Right lobe of liver (tissue), 6 donors: ENCODE data around the gene CDH12. TPM values are rescaled to one million over a fixed set of nuclear protein-coding genes. Genes with fewer than 3 reads are reported as not detected.

ENCODE experiments used
- ATAC-seq, 4 donors: fragments of 200-7000 bp; cut with Tn5 transposase; one replicate each; pipeline ENCODE4 v1.9.1; 2020; ENCODE audit warnings: mild to moderate bottlenecking in 4 of 4, moderate library complexity in 4 of 4
- DNase-seq, 3 donors: peaks; one replicate each; pipeline ENCODE4 v3.0.0-alpha.2; 2020
- H3K27ac ChIP-seq, 3 donors: fragments of 200-600 bp; one replicate each; pipeline ENCODE4 v1.8.0; 2022
- H3K27me3 ChIP-seq, 2 donors: fragments of 200-600 bp; one replicate each; pipeline ENCODE4 v1.8.0; 2022
- H3K36me3 ChIP-seq, 4 donors: fragments of 200-600 bp; sonication (generic) in 1 of 4; one replicate each; pipeline versions ENCODE4 v1.5.1 to v1.8.0; 2017 to 2022; ENCODE audit warnings: control low read depth in 1 of 4
- H3K4me1 ChIP-seq, 4 donors: fragments of 200-600 bp; sonication (generic) in 1 of 4; one replicate each; pipeline versions ENCODE4 v1.5.1 to v1.8.0; 2017 to 2022; ENCODE audit warnings: control low read depth in 1 of 4
- H3K4me3 ChIP-seq, 3 donors: fragments of 200-600 bp; one replicate each; pipeline ENCODE4 v1.8.0; 2022
- H3K9me3 ChIP-seq, 4 donors: fragments of 200-600 bp; sonication (generic) in 1 of 4; one replicate each; pipeline versions ENCODE4 v1.5.1 to v1.8.0; 2017 to 2022; ENCODE audit warnings: control low read depth in 1 of 4
- CTCF ChIP-seq, 4 donors: fragments of 200-600 bp in 3 of 4; fragments of 450-650 bp in 1 of 4; IDR thresholded peaks; one replicate each; pipeline versions ENCODE4 v1.5.1 to v1.8.0; 2016 to 2022; ENCODE audit warnings: antibody characterized with exemption in 4 of 4, mild to moderate bottlenecking in 2 of 4
- POLR2A ChIP-seq: fragments of 450-650 bp; IDR thresholded peaks from one replicate; pipeline ENCODE4 v1.6.1; 2017; ENCODE audit warnings: antibody characterized with exemption, mild to moderate bottlenecking
- WGBS: methylation state at CpG from one replicate; pipeline ENCODE4 v1.1.6; 2018; ENCODE audit warnings: low coverage, low lambda C conversion rate; ENCODE audit not compliant: insufficient coverage; ENCODE audit errors: missing lambda C conversion rate; 5-methylcytosine and 5-hydroxymethylcytosine counted together
- intact Hi-C, 2 donors: fragments of 100-400 bp; cut with DNase I; formaldehyde crosslinking; loops; one replicate each; pipeline versions ENCODE4 v1.11.2 to v1.14.1; 2022
- total RNA-seq, 6 experiments: library from RNA; depleted of rRNA in 2 of 6; stranded (reverse); fragments of >200 nt in 2 of 6; fragmentation: NEBNext Ultra II Directional in 3 of 6; extraction: Animal tissue kit (Norgen Biotek cat#: 25700) in 3 of 6; gene quantifications; one replicate each; pipeline versions ENCODE4 v1.1.0 to v1.2.4, GENCODE V29; 2016 to 2023
- donor health status: DM: no; HTN: yes; CAD: no.
- donor health status: DM: no; HTN: no; CAD: no.
- donor health status: DM: no; HTN: no; CAD: no.
- donor health status: DM: no; HTN: yes; CAD: no.
- donor health status: DM: no; HTN: yes; CAD: no.

Gene CDH12
- total RNA-seq, 6 experiments from 2014 or later, result 0.42 to 1.0 (median 0.77) TPM; not detected in 3

DNA sequence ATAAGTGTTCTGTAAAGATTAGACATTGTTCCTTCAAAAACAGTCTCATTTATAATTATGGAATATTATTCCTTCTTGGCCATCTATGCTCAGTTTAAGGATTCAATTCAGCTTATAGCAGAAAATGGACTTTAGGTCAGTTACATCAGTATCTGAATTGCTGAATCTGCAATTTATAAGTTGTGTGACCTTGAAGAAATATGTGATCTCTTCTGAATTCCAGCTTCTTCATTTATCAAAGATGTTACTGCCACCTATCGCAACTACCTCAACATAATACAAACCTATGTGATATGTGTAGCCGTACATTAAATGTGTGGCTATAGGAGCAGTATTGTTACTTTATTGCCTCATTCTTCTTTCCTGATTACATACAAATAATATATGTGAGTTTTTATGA, 118.2 kb downstream of the CDH12 start:
- TF ChIP-seq POLR2A, result no peak
- TF ChIP-seq CTCF (IDR thresholded peaks at IDR 0.05), result no peak
- intact Hi-C loops, result no loop called here
- H3K4me3 ChIP-seq, result no peak overlapping the region
- peaks cover 0 to 3% of the 10 kb centered on the region in 2 donors for H3K27me3 ChIP-seq
- H3K36me3 ChIP-seq, result no peaks in the 10 kb centered on the region
- 67% methylated on average over 2 of the region's 2 CpGs for WGBS
- ATAC-seq, result no peak
- H3K27ac ChIP-seq, result no peak overlapping the region
- no peaks in the 10 kb centered on the region for H3K4me1 ChIP-seq
- no peak for DNase-seq
- peaks cover 0 to 2% (median 0%) of the 10 kb centered on the region in 4 donors for H3K9me3 ChIP-seq

DNA sequence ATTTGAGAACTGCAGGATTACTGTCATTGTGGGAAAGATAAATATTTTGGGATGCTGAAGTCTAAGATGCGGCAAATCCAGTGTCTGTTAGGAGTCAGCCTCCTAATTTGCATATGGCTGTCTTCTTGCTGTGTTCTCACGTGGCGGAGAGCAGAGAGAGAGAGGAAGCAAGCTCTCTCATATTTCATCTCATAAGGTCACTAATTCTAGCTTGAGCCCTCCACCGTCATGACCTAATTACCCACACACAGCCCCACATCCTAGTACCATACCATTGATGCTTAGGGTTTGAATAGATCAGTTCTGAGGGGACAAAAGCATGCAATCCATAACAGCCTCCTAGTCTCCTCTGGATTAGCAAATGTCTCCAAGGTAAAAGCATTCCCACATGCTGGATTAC, 124.5 kb downstream of the CDH12 start:
- Histone ChIP-seq H3K27me3 (no peaks in the 10 kb centered on the region), H3K36me3 (no peaks in the 10 kb centered on the region), H3K27ac (no peak overlapping the region), H3K4me3 (no peak overlapping the region), H3K4me1 (no peaks in the 10 kb centered on the region), H3K9me3 (no peaks in the 10 kb centered on the region)
- ATAC-seq, result no peak
- TF ChIP-seq POLR2A, result no peak
- TF ChIP-seq CTCF (IDR thresholded peaks at IDR 0.05), result no peak
- intact Hi-C loops, result no loop called here
- 36% methylated on average over 4 of the region's 4 CpGs for WGBS
- no peak for DNase-seq

GRCh38 chr5:22722491-22722890, 130.7 kb downstream of the CDH12 start:
- Histone ChIP-seq H3K4me3 (no peak overlapping the region), H3K27me3 (no peaks in the 10 kb centered on the region), H3K27ac (no peak overlapping the region), H3K4me1 (no peaks in the 10 kb centered on the region), H3K9me3 (no peaks in the 10 kb centered on the region), H3K36me3 (no peaks in the 10 kb centered on the region)
- no peak for TF ChIP-seq CTCF (IDR thresholded peaks at IDR 0.05)
- TF ChIP-seq POLR2A, result no peak
- intact Hi-C loops, result no loop called here
- 70% methylated on average over 1 of the region's 1 CpG for WGBS
- DNase-seq (no peak), ATAC-seq (no peak)

GRCh38 chr5:22722056-22722455, 131.1 kb downstream of the CDH12 start:
- Histone ChIP-seq H3K27me3 (no peaks in the 10 kb centered on the region), H3K36me3 (no peaks in the 10 kb centered on the region), H3K4me1 (no peaks in the 10 kb centered on the region), H3K4me3 (no peak overlapping the region), H3K27ac (no peak overlapping the region), H3K9me3 (no peaks in the 10 kb centered on the region)
- 29% methylated on average over 1 of the region's 1 CpG for WGBS
- no peak for ATAC-seq
- DNase-seq, result no peak
- intact Hi-C loops, result no loop called here
- TF ChIP-seq CTCF (IDR thresholded peaks at IDR 0.05), result no peak
- TF ChIP-seq POLR2A, result no peak

GRCh38 chr5:22719842-22720241, 133.3 kb downstream of the CDH12 start:
- no peak for ATAC-seq
- intact Hi-C loops, result no loop called here

More at GRCh38 chr5:22719842-22720241, 133.3 kb downstream of the CDH12 start:
- Histone ChIP-seq H3K27me3 (no peaks in the 10 kb centered on the region), H3K4me3 (no peak overlapping the region), H3K27ac (no peak overlapping the region), H3K36me3 (no peaks in the 10 kb centered on the region), H3K9me3 (no peaks in the 10 kb centered on the region), H3K4me1 (no peaks in the 10 kb centered on the region)
- 43% methylated on average over 3 of the region's 3 CpGs for whole genome bisulfite sequencing
- TF ChIP-seq POLR2A (no peak), CTCF (IDR thresholded peaks at IDR 0.05) (no peak)
- DNase-seq, result no peak
